Esophagus squamous epithelium (tissue), 5 donors: ENCODE results near the gene CDK1. TPM values are rescaled to one million over a fixed set of nuclear protein-coding genes. Genes with fewer than 3 reads are reported as not detected.

Source experiments
- DNase-seq: peaks from one replicate; lab custom pipeline; 2025; lab: John Stamatoyannopoulos, UW
- H3K27ac ChIP-seq, 4 donors: fragments of 200-600 bp; sonication (generic); one replicate each; pipeline ENCODE4 v1.5.1; 2016 to 2019; ENCODE audit warnings: mild to moderate bottlenecking in 1 of 4
- H3K27me3 ChIP-seq, 4 donors: fragments of 200-600 bp; sonication (generic); 1 replicate in 3 of 4; 2 replicates in 1 of 4; pipeline versions ENCODE4 v1.5.1 to v1.6.0; 2017 to 2021; ENCODE audit warnings: antibody characterized with exemption in 1 of 4
- H3K36me3 ChIP-seq, 3 donors: fragments of 200-600 bp; sonication (generic); one replicate each; pipeline ENCODE4 v1.5.1; 2016 to 2019
- H3K4me1 ChIP-seq, 3 donors: fragments of 200-600 bp; sonication (generic); one replicate each; pipeline ENCODE4 v1.5.1; 2017 to 2019
- H3K4me3 ChIP-seq, 4 donors: fragments of 200-600 bp; sonication (generic); 1 replicate in 3 of 4; 2 replicates in 1 of 4; pipeline ENCODE4 v1.5.1; 2016 to 2019; ENCODE audit warnings: mild to moderate bottlenecking in 2 of 4, moderate library complexity in 1 of 4
- H3K9me3 ChIP-seq, 3 donors: fragments of 200-600 bp; sonication (generic); one replicate each; pipeline ENCODE4 v1.5.1; 2016 to 2019
- CTCF ChIP-seq, 6 experiments: fragments of 450-650 bp in 4 of 6; fragments of 200-600 bp in 2 of 6; sonication (generic) in 2 of 6; IDR thresholded peaks; one replicate each; pipeline ENCODE4 v1.5.1; 2016 to 2019; ENCODE audit warnings: antibody characterized with exemption in 6 of 6, mild to moderate bottlenecking in 4 of 6, moderate library complexity in 4 of 6
- POLR2A ChIP-seq, 4 donors: fragments of 450-650 bp; IDR thresholded peaks; one replicate each; pipeline ENCODE4 v1.6.1; 2017; ENCODE audit warnings: antibody characterized with exemption in 4 of 4, mild to moderate bottlenecking in 4 of 4, moderate library complexity in 3 of 4
- WGBS, 2 donors: methylation state at CpG; one replicate each; pipeline ENCODE4 v1.1.5; 2018; 5-methylcytosine and 5-hydroxymethylcytosine counted together
- intact Hi-C: fragments of 100-400 bp; cut with DNase I; formaldehyde crosslinking; loops from one replicate; pipeline ENCODE4 v1.15.0; 2022
- total RNA-seq, 4 donors: library from RNA; depleted of rRNA; stranded (reverse); fragments of >200 nt; gene quantifications; one replicate each; pipeline ENCODE4 v1.1.0, GENCODE V29; 2016
- donor health status: DM: yes; HTN: yes; CAD: no.

Gene CDK1
- total RNA-seq, 4 donors from 2014 or later: 10.2 to 50.4 (median 31.0) TPM

- H3K9me3 ChIP-seq: no peaks in the 10 kb centered on the region
- WGBS, 2 donors: 88 to 93% methylated on average over 5 of the region's 5 CpGs
- intact Hi-C loops: no loop called here
- no peaks in the 10 kb centered on the region for H3K27me3 ChIP-seq
- no peak overlapping the region for H3K27ac ChIP-seq
- DNase-seq: no peak
- TF ChIP-seq POLR2A (IDR thresholded peaks at IDR 0.05): no peak
- no peak for TF ChIP-seq CTCF (IDR thresholded peaks at IDR 0.05)
- no peaks in the 10 kb centered on the region for H3K36me3 ChIP-seq
- H3K4me1 ChIP-seq: peaks cover 0 to 13% (median 3%) of the 10 kb centered on the region in 3 donors
- H3K4me3 ChIP-seq: no peak overlapping the region
Observed at GRCh38 chr10:60753817-60754216, 24.5 kb upstream of the CDK1 start.

GRCh38 chr10:60757420-60757895 is 20.8 kb upstream of the CDK1 start:
- Histone ChIP-seq H3K36me3 (no peaks in the 10 kb centered on the region), H3K27me3 (no peaks in the 10 kb centered on the region), H3K9me3 (peaks cover 0 to 2% (median 0%) of the 10 kb centered on the region in 3 donors), H3K27ac (no peak overlapping the region), H3K4me3 (no peak overlapping the region), H3K4me1 (peaks cover 0 to 5% (median 2%) of the 10 kb centered on the region in 3 donors)
- intact Hi-C loops: no loop called here
- no peak for TF ChIP-seq POLR2A (IDR thresholded peaks at IDR 0.05)
- TF ChIP-seq CTCF (IDR thresholded peaks at IDR 0.05): no peak
- no peak for DNase-seq
- 33 to 51% methylated on average over 3 of the region's 3 CpGs for WGBS, 2 donors

- Histone ChIP-seq H3K27me3 (no peaks in the 10 kb centered on the region), H3K9me3 (peaks cover 0 to 3% (median 0%) of the 10 kb centered on the region in 3 donors), H3K4me1 (peaks cover 0 to 5% (median 2%) of the 10 kb centered on the region in 3 donors), H3K27ac (no peak overlapping the region), H3K36me3 (no peaks in the 10 kb centered on the region), H3K4me3 (no peak overlapping the region)
- WGBS, 2 donors: 85 to 87% methylated on average over 6 of the region's 6 CpGs
- TF ChIP-seq POLR2A (IDR thresholded peaks at IDR 0.05) (no peak), CTCF (IDR thresholded peaks at IDR 0.05) (no peak)
- intact Hi-C loops: no loop called here
- DNase-seq: no peak
Observed at GRCh38 chr10:60759181-60759580, 19.1 kb upstream of the CDK1 start.

GRCh38 chr10:60760711-60761210 is 17.5 kb upstream of the CDK1 start:
- H3K9me3 ChIP-seq: peaks cover 0 to 3% (median 0%) of the 10 kb centered on the region in 3 donors
- intact Hi-C loops: no loop called here
- TF ChIP-seq POLR2A (IDR thresholded peaks at IDR 0.05): no peak
- TF ChIP-seq CTCF (IDR thresholded peaks at IDR 0.05): peak in 1 of 6 experiments; percentile 19
- no peak overlapping the region for H3K4me3 ChIP-seq
- no peaks in the 10 kb centered on the region for H3K27me3 ChIP-seq
- no peak overlapping the region for H3K27ac ChIP-seq
- DNase-seq: no peak
- peaks cover 0 to 5% (median 2%) of the 10 kb centered on the region in 3 donors for H3K4me1 ChIP-seq
- H3K36me3 ChIP-seq: no peaks in the 10 kb centered on the region

GRCh38 chr10:60762554-60762953 is 15.7 kb upstream of the CDK1 start:
- intact Hi-C loops: no loop called here
- no peak for TF ChIP-seq POLR2A (IDR thresholded peaks at IDR 0.05)
- no peak for TF ChIP-seq CTCF (IDR thresholded peaks at IDR 0.05)
- H3K9me3 ChIP-seq: peaks cover 0 to 3% (median 0%) of the 10 kb centered on the region in 3 donors

More at GRCh38 chr10:60762554-60762953, 15.7 kb upstream of the CDK1 start:
- H3K27ac ChIP-seq: peak overlapping the region in 1 of 4 donors; percentile 22
- H3K4me3 ChIP-seq: no peak overlapping the region
- DNase-seq: no peak
- no peaks in the 10 kb centered on the region for H3K27me3 ChIP-seq
- no peaks in the 10 kb centered on the region for H3K36me3 ChIP-seq
- peaks cover 0 to 11% (median 2%) of the 10 kb centered on the region in 3 donors for H3K4me1 ChIP-seq
- 33 to 60% methylated on average over 1 of the region's 1 CpG for WGBS, 2 donors
